Renal cortical epithelial cell (primary cell): Measurements from ENCODE around the gene BPGM. TPM values are rescaled to one million over a fixed set of nuclear protein-coding genes. Genes with fewer than 3 reads are reported as not detected.
"Not testable (repeated sequence)": the region's sequence is repeated elsewhere in the genome, so short reads cannot be mapped to it uniquely, and the experiment has no call there.

Experiments
- DNase-seq: peaks from one replicate; pipeline ENCODE4 v3.0.0-alpha.2; 2011; ENCODE audit warnings: low read depth
- total RNA-seq: library from RNA; depleted of rRNA; stranded (reverse); fragments of >200 nt; gene quantifications from 2 replicates; pipeline ENCODE4 v1.2.3, GENCODE V29; 2014

BPGM gene
- total RNA-seq, 1 donor from 2014 or later, result 45.8 TPM

- DNase-seq, result no peak
Observed at GRCh38 chr7:134632052-134632451, 14.6 kb upstream of the BPGM start.

- peak; percentile 80 for DNase-seq
Observed at GRCh38 chr7:134632937-134633540, 13.6 kb upstream of the BPGM start.

DNA sequence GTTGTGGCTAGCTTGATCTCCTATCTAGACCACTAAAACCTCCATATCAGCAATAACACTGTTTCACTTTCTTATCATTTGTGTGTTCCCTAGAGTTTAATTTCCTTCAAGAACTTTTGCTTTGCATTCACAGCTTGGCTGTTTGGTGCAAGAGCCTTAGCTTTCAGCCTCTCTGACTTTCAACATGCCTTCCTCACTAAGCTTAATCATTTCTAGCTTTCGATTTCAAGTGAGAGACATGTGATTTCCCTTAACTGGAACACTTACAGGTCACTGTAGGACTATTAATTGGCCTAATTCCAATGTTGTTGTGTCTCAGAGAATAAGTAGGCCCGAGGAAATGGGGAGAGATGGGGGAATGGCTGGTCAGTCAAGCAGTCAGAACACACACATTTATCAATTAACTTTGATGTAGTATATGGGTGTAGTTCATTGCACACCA lies 10.6 kb upstream of the BPGM start:
- peak; percentile 97 for DNase-seq

- DNase-seq, result no peak
Observed at GRCh38 chr7:134637441-134637840, 9.2 kb upstream of the BPGM start.

DNA sequence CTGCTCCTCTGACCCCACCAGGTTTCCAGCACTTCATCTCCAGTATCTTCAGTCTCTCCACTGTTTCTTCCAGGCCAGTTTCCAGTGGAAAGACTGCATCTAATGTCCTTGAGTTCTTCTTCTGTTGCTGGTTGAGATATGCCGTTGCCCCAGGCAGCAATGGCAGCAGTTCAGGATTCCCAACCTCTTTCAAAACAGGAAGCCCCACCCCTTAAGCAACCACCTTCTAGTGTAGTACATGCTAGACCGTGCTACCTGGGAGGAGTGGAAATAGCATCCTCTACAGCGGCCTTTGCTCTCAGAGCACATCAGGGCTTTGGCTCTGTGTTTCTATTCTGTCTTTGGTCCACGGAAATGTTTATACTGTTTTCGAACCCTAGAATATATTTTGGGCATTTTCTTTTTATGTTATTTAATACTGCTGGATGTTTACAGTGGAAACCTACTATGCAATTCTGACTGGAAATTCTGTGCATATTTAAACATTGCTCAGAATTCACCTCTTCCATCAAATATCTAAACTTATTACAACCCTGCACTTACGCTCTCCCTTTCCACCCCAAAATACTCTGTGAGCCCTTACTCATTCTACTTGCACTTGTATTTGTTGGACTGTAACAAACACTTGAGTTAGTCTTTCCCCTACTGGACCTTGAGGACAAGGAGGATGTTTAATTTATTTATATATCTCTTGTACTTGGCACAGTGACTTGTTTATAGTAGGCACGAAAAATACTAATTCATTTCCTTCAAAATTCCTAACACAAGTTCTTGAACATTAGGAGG lies 8.5 kb upstream of the BPGM start:
- DNase-seq, result peak; percentile 64

GRCh38 chr7:134639061-134639460 lies 7.6 kb upstream of the BPGM start:
- peak; percentile 23 for DNase-seq

- DNase-seq, result no peak
Observed at GRCh38 chr7:134639683-134640279, 6.9 kb upstream of the BPGM start.

DNA sequence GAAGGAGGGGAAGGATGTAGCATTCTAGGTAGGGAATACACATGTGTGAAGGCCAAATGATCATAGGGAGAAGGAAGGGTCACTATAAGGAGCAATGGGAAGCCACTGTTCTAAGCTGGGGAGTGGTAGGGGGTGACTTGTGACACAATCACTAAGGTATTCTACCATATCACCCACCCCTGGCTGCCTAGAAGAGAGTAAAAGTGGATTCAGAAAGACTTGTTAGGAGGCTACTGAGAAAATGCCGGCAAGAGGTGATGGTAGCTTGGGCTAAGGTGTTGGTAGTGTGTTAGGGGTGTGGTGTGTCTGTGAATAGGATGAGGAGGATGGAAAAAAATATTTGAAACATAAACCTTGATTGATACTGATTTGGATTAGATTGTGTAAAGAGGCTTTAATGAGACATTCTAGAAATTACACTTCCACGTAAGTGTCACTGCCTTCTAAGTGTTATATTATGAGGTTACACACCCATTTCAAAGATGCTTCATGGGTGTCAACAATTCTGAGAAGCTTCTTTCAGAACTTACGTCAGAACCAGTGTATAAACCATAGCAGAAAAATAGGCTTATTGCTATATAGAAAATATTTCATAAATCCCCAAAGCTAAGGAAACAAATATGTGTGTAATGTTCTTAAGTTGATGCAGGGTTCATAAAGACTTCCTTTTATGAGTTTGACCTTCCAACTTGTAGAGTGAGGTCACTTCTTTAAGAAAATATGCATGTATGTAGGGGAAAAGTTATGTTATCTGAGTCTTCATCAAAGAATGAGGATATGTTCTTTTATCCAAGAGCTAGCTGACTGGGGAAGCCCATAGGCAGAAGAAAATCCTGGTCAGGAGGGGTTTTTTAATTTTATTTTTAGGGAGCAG lies 5.6 kb upstream of the BPGM start:
- DNase-seq, result no peak

DNA sequence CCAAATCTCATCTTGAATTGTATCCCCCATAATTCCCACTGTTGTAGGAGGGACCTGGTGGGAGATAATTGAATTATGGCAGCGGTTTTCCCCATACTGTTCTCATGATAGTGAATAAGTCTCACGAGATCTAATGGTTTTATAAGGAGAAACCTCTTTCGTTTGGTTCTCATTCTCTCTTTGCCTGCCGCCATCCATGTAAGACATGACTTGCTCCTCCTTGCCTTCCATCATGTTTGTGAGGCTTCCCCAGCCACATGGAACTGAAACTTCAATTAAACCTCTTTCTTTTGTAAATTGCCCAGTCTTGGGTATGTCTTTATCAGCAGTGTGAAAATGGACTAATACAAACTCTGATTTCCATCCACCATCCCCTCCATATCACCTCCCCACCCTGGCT lies 4.7 kb upstream of the BPGM start:
- not testable (repeated sequence) for DNase-seq

GRCh38 chr7:134643131-134643530 lies 3.5 kb upstream of the BPGM start:
- DNase-seq, result peak; percentile 84

GRCh38 chr7:134645478-134645877 lies 1.2 kb upstream of the BPGM start:
- no peak for DNase-seq

GRCh38 chr7:134645935-134646334 lies 718 bp upstream of the BPGM start:
- DNase-seq, result peak; percentile 46

GRCh38 chr7:134648456-134648855 lies 1.8 kb downstream of the BPGM start:
- DNase-seq, result no peak

GRCh38 chr7:134649226-134649775 lies 2.6 kb downstream of the BPGM start:
- no peak for DNase-seq

DNA sequence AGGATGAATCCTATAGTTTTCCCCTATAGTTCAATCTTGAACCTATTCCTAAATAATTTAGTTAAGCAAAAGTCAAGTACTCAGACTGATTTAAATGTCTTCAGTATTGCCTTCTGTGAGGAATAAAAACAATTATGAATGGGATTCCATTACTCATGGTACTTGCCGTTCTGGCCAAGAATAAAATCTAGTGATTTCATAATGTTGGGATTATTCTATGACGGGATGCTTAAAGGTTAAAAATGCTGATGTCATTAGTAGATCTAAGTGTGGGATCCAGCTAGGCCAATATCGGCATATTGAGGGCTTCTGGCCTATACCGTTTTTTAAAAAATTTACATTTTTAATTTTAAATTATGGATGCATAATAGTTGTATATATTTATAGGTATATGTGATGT lies 5.3 kb downstream of the BPGM start:
- no peak for DNase-seq

DNA sequence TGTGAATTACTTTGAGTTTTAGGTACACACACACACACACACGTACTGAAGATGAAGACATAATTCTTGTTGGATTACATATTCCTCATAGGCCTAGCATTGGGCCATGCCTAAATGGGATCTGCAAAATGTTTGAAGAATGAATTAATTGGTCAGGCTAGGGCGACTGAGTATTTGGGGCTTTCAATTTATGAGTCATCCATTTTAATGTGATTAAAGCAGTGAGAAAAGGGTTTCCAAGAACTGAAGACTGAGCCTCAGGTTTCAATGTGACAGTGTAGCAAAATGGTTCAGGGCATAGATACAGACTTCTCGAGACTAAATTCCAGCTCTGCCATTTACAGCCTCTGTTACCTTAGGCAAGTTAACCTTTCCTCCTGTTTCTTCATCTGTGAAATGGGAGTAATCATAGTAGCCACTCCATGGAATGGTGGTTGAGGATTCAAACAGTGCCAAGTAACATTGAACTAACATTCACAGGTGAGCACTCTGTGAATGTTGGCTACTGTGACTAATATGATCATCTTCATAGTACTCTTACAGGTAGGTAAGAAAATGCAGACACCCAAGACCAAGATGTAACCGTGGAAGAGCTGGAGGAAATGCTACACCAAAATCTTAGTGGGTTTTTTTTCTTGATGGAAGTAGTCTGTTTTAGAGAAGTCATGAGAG lies 7.6 kb downstream of the BPGM start:
- peak; percentile 56 for DNase-seq

DNA sequence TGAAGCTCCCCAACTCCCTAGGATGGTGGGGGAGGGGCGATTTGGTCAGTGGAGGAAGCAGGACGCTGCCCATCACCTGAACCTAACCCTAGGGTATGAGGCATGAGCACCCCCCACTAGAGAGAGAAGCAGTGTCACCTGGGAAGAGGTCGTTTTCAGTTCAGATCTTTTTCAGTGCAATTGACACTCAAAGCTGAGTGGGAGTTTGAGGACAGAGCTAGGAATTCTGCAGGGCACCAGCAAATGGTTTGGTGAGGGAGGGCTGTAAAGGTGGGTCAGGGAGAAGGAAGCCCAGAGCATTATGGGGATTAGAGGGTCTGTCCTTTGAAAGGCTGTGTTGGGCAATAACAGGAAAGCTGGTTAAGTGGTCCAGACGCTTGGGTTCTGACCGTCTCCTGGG lies 10.9 kb downstream of the BPGM start:
- no peak for DNase-seq

DNA sequence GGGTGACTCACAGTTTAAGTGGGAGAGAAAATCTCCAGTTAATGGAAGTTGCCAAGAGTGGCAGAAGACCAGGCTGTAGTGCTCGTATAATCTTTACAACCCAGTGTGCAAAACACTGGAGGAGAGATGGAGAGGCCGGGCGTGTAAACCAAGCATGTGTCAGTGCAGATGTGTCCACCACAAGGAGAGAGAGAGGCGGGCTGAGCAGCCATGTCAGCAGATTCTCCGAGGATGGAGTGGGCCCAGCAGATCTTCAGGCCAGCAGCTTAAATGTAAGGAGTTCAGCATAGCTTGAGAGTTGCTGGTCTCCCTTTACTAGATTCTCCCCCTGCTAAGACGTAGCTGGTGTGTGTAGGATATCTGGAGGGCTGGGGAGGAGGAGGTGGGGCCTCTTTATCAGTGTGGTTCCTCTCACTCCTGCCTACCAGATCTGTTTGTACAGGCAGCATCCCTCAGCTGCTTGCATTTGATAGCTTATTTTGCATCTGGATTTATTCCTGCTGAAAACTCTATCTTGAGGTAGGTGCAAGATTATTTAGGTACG lies 13.7 kb downstream of the BPGM start:
- DNase-seq, result no peak

DNA sequence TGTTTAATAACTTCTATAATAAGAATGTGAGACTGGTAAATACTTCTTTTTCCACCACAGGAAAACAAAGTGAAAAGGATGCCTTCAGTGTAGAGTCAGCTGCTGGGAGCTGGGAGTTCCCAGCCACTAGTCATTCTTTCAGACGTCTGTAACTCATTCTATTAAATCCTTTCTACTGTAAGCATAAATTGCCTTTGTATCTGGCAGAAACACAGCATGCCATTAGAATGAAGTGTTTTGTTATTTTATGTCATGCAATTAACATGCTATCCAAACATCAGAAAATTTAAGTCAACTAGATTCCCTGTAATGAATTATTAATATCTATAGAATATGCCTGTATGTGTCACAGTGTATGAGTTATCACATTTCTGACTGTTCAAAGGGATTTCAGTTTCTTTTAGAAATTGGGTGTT lies 14.3 kb downstream of the BPGM start:
- peak; percentile 52 for DNase-seq

GRCh38 chr7:134662166-134662870 lies 15.7 kb downstream of the BPGM start:
- no peak for DNase-seq
